ENCODE results near the gene GRID2. TPM values are rescaled to one million over a fixed set of nuclear protein-coding genes. Genes with fewer than 3 reads are reported as not detected.

GRID2 gene
- total and polyA plus RNA-seq, 2 of the 4 experiments (the other 2 are of a cell fraction) = under 0.01 TPM; not detected in 1

- H2BK120ac ChIP-seq (ENCODE audit: low read depth, low read length) = no peak overlapping the region
- CTCF ChIA-PET = no interaction called here
- intact Hi-C loops (cut with micrococcal nuclease) = no loop called here
- no peak overlapping the region for H4K8ac ChIP-seq (ENCODE audit: low read depth in 2 of 2, low read length in 2 of 2)
- H2AFZ ChIP-seq (replicated peaks; ENCODE audit: low read length, poor library complexity) = no peak overlapping the region
- in situ Hi-C loops (cut with MboI; ENCODE audit: low sequenced_read_pairs) = no loop called here
- H2BK15ac ChIP-seq (ENCODE audit: low read depth, low read length) = no peak overlapping the region
- H2AK5ac ChIP-seq (ENCODE audit: low read depth, low read length) = no peak overlapping the region
- no peak overlapping the region for H2AK9ac ChIP-seq (replicated peaks; ENCODE audit: low read depth, low read length, poor library complexity)
- no CpG with 5 or more reads among the region's 4 CpGs for WGBS, 2 experiments (ENCODE audit: extremely low coverage in 2 of 2, insufficient read length in 1 of 2)
- BruUV-seq (replicated peaks) = no TSS peak
- no peaks in the 10 kb centered on the region for H3K4me1 ChIP-seq (ENCODE audit: control insufficient read depth, insufficient read depth, low read length)
- no peaks in the 10 kb centered on the region for H3K79me1 ChIP-seq (ENCODE audit: low read depth in 1 of 2, low read length in 2 of 2)
- H4K20me1 ChIP-seq (ENCODE audit: insufficient read depth, low read length) = no peaks in the 10 kb centered on the region
- no peak overlapping the region for H3K27ac ChIP-seq (ENCODE audit: insufficient read depth, low read length)
- DNase-seq (no peak), ATAC-seq (ENCODE audit: low read depth) (no peak)
- H4K5ac ChIP-seq (ENCODE audit: low read depth, low read length) = no peak overlapping the region
- dilution Hi-C loops (cut with HindIII; ENCODE audit: low sequenced_read_pairs, unreplicated experiment) = no loop called here
- TF ChIP-seq USF2 (IDR thresholded peaks at IDR 0.05; ENCODE audit: low read depth, low read length) = no peak
- no peak overlapping the region for H2BK5ac ChIP-seq (ENCODE audit: low read depth, low read length, poor library complexity, severe bottlenecking)
- POLR2A ChIA-PET (ENCODE audit: unreplicated experiment) = no interaction called here
- H3K4ac ChIP-seq (ENCODE audit: low read depth, low read length) = no peak overlapping the region
- no peaks in the 10 kb centered on the region for H3K9me1 ChIP-seq (ENCODE audit: insufficient read depth, low read length)
- H2BK20ac ChIP-seq (ENCODE audit: low read depth, low read length) = no peak overlapping the region
- H3K14ac ChIP-seq (replicated peaks; ENCODE audit: low read depth, low read length) = no peak overlapping the region
- no peak overlapping the region for H3K4me2 ChIP-seq (ENCODE audit: low read depth, low read length)
- no peaks in the 10 kb centered on the region for H3K9me3 ChIP-seq (ENCODE audit: control insufficient read depth, insufficient read depth, low read length)
- H3K27me3 ChIP-seq (ENCODE audit: control insufficient read depth, insufficient read depth, low read length) = no peaks in the 10 kb centered on the region
- H3K18ac ChIP-seq (ENCODE audit: low read depth, low read length) = no peak overlapping the region
- no peak overlapping the region for H3K23ac ChIP-seq (ENCODE audit: low read depth, low read length)
- H3K56ac ChIP-seq (ENCODE audit: extremely low read depth, insufficient read depth, low read length) = no peak overlapping the region
- no peak overlapping the region for H3K9ac ChIP-seq (ENCODE audit: low read depth, low read length)
- no peak overlapping the region for H4K91ac ChIP-seq (ENCODE audit: insufficient read depth, low read depth, low read length)
- H3K36me3 ChIP-seq (ENCODE audit: control insufficient read depth, insufficient read depth, low read length) = no peaks in the 10 kb centered on the region
- H3K4me3 ChIP-seq (ENCODE audit: insufficient read depth, low read depth, low read length) = no peak overlapping the region
Observed at GRCh38 chr4:93182722-93183121, 879.0 kb downstream of the GRID2 start.
